Inflammatory macrophage treated with lipopolysaccharide for 1 hour (primary cell): ENCODE results near the gene CALCOCO2.

Experiments
- DNase-seq, 2 donors: peaks; one replicate each; pipeline ENCODE4 v3.0.0-alpha.2; 2020 to 2022

CALCOCO2 gene

DNA sequence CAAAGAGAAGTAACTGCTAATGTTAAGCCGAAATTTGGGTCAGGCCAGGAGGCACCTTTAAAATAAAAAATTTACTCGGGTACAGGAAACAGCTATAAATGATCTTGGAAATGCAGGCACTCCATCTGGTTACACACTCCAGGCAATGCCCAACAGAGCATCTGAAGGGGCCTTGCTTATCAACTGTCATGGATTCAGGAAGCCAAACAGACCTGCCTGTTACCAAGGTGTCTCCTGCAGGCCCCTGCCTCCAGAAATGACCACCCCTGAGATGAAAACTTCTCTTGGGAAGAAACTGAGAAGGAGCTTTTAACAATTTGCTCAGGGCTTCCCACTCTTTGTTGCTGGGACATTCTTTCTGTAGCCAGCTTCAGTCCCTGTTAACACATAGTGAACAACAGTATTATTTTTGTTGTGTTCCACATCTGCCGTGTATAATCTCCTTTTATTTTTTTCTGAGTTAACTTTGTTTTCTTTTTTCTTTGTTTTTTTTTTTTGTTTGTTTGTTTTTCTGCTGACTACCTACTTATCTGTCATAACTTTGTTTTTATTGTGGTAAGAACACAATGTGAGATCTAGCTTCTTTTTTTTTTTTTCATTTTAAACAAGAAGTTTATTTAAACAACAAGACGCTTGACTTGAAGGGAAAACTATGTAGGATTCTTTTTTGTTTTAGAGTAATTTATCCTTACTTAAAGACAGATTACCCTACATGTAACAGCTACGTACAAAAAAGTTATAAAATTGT lies 43.0 kb downstream of the CALCOCO2 start:
- DNase-seq, result no peak

- DNase-seq, result peak; percentile 32 to 86
Observed at GRCh38 chr17:48878920-48879898, 48.4 kb downstream of the CALCOCO2 start.

DNA sequence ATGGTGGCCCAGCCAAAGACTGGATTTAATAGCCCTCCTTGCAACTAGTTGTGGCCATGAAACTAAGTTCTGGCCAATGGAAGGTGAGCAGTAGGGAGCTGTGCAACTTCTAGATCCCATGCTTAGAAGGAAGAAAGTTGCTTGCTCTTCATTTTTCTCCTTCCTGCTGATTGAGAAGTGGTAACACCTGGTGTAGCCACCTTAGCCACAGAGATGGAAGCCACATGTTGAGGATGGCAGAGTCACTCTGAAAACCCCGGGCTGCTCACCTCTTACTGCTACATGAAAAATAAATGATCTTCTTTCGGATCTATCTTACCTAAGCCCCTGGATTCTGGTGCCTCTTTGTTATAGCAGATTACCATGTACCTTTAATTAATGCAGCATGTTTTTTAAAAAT lies 51.4 kb downstream of the CALCOCO2 start:
- DNase-seq, result no peak

GRCh38 chr17:48883171-48883570 lies 52.3 kb downstream of the CALCOCO2 start:
- DNase-seq, result peak; percentile 14 to 17

- DNase-seq, result no peak
Observed at GRCh38 chr17:48890086-48890485, 59.3 kb downstream of the CALCOCO2 start.

GRCh38 chr17:48892940-48893645 lies 62.3 kb downstream of the CALCOCO2 start:
- no peak for DNase-seq

- DNase-seq, result no peak
Observed at GRCh38 chr17:48893646-48894508, 63.0 kb downstream of the CALCOCO2 start.

GRCh38 chr17:48894886-48895285 lies 64.1 kb downstream of the CALCOCO2 start:
- DNase-seq, result no peak

DNA sequence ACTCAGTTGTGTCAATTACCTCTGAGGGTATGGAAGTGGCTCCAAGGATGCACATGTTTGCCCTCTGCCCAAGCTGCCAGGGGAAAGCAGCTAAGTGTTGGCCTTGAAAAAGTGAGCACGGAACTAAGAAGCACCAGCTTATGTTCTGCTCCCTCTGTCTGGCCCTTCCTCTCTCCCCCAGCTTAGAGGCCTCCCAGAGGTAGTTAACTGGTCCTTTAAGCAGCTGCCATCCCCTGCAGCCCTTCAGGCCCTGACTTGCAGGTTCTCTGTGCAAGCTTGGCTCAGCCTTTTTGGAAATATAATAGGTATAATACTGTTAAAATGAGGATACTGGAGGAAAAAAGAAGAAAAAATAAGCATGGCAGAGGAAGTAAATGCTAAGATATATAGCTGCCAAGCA lies 70.4 kb downstream of the CALCOCO2 start:
- no peak for DNase-seq

DNA sequence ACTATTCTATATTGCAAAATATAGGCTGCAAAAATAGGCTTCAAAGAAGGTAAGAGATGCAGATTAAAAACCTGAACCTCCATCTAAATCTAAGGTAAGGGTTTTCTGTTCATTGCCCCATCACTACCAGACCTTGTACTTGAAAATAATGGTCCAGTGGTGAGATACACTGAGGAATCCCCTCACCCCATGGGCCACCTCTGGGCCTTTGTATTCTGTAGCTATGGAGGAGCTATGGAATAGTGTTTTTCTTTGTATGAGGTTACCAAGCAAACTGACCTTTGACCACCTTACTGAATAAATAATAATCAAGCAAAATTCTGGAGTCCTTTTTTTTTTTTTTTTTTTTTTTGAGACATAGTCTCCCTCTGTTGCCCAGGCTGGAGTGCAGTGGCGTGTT lies 72.6 kb downstream of the CALCOCO2 start:
- no peak for DNase-seq

DNA sequence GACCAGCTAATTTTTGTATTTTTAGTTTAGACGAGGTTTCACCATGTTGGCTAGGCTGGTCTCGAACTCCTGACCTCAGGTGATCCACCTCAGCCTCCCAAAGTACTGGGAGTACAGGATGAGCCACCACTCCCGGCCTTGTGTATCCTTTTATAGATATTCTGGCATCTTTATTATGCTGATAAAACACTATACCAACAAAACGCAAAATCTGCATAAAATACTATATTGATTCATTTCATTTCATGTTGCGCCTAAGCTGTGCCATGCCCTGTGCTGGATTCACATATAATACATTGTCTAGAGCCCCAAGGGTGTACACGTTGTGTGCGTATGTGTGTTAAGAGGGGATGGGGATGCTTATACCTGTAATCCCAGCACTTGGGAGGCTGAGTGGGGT lies 73.6 kb downstream of the CALCOCO2 start:
- no peak for DNase-seq

GRCh38 chr17:48905987-48906515 lies 75.2 kb downstream of the CALCOCO2 start:
- DNase-seq, result no peak

- peak; percentile 38 to 53 for DNase-seq
Observed at GRCh38 chr17:48907713-48908046, 76.8 kb downstream of the CALCOCO2 start.

DNA sequence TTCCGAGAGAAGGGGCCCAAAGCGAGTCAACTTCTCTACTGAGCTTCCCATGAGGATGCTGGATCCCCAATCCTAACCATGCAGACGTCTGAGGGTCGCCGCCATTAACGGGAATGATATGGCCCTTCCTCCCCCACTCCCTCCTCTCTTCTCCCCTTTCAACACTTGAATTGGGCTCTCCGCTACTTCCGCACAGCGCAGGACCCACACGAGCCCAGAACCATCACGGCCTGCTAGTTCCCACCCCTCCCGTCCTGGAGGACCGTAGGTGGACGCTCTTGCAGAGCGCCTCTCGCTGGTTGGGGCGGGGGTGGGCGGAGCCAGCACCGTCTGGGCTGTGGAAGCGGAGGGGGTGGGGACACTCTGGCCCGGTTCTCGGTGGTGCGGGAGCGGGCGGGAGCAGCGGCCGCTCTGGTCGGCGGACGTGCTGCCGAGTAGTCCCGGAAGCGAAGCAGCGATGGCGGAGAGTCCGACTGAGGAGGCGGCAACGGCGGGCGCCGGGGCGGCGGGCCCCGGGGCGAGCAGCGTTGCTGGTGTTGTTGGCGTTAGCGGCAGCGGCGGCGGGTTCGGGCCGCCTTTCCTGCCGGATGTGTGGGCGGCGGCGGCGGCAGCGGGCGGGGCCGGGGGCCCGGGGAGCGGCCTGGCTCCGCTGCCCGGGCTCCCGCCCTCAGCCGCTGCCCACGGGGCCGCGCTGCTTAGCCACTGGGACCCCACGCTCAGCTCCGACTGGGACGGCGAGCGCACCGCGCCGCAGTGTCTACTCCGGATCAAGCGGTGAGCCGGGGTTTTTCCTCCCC lies 77.4 kb downstream of the CALCOCO2 start, which contains the start of gene UBE2Z:
TSS of gene UBE2Z (plus strand) at position 361 of the 797 bp plus-strand sequence. CDS start at position 458, 97 bp downstream.
- peak; percentile 92 to 96 for DNase-seq

DNA sequence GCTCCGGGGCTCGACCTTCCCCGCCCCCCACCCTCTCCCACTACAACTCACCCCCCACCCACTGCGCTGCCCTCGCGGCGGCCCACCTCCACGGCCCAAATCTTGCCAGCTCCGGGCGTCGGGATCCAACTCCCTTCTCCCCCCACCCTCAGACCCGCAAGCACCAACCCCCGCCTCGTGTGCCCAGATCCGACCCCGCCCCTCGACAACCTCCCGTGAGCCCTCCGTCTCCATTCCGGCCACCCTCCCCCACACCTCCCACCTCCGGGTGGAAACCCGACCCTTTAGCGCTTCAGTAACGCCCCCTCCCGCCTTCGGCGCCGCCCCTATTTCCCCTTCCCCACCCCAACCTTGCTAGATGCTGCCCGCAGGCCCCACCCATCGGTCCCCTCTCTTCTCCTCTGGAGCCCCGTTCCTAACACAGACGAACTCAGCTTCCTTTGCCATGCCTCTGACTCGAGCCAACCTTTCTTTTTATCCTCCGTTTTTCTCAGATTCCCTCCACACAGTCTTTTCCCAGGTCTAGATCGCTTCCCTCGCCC lies 78.1 kb downstream of the CALCOCO2 start:
- peak; percentile 67 to 69 for DNase-seq

- DNase-seq, result no peak
Observed at GRCh38 chr17:48909783-48910182, 78.9 kb downstream of the CALCOCO2 start.

DNA sequence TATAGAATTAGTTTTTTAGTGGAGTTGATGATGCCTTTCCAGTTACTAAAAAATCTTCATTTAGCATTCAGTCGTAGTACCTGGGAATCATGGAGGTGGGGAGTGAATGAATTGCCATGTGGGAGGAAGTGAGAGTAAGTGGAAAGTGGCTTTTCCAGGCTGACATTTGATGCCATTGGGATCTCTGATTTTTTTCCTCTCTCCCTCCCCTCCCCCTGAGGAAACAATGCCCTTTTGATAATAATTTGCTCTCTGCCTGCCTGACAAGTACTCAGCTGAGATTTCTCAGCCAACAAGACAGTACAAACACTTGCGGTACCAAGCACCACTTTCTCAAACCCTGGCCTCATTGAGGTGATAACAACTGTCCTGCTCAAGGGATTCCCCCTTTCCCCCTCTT lies 79.5 kb downstream of the CALCOCO2 start:
- DNase-seq, result no peak

- DNase-seq, result no peak
Observed at GRCh38 chr17:48912476-48912875, 81.6 kb downstream of the CALCOCO2 start.
